Endothelial cell of umbilical vein (primary cell): ENCODE data around the gene ITPKB.

Experiments used
- CTCF ChIP-seq, 2 donors: IDR thresholded peaks; 1 replicate in 1 of 2; 2 replicates in 1 of 2; pipeline ENCODE4 v1.5.1; 2011; ENCODE audit warnings: low read length in 2 of 2, mild to moderate bottlenecking in 2 of 2, moderate library complexity in 2 of 2, control low read depth in 1 of 2, inconsistent platforms in 1 of 2, low read depth in 1 of 2; ENCODE audit not compliant: insufficient read depth in 1 of 2; ENCODE audit errors: extremely low read depth in 1 of 2
- EZH2 ChIP-seq: IDR thresholded peaks from 2 replicates; pipeline ENCODE4 v1.6.1; 2012; ENCODE audit warnings: borderline replicate concordance, low read depth, mild to moderate bottlenecking, moderate library complexity, low read length, inconsistent platforms; ENCODE audit not compliant: severe bottlenecking
- FOS ChIP-seq: IDR thresholded peaks from 2 replicates; pipeline ENCODE4 v1.6.1; 2011; ENCODE audit warnings: mild to moderate bottlenecking, low read length, moderate library complexity, borderline replicate concordance; ENCODE audit not compliant: insufficient read depth
- JUN ChIP-seq: IDR thresholded peaks from 2 replicates; pipeline ENCODE4 v1.6.1; 2011; ENCODE audit warnings: borderline replicate concordance, low read depth; ENCODE audit not compliant: insufficient read length, insufficient read depth
- POLR2A ChIP-seq: IDR thresholded peaks from 2 replicates; pipeline ENCODE4 v1.6.1; 2012; ENCODE audit warnings: low read depth, mild to moderate bottlenecking, control low read depth, low read length
- POLR2AphosphoS5 ChIP-seq: IDR thresholded peaks from 2 replicates; pipeline ENCODE4 v1.6.1; 2012; ENCODE audit warnings: low read depth, mild to moderate bottlenecking, control low read depth, low read length, moderate library complexity; ENCODE audit not compliant: insufficient read depth

- TF ChIP-seq CTCF (IDR thresholded peaks at IDR 0.05; ENCODE audit: extremely low read depth in 1 of 2, insufficient read depth in 1 of 2, low read depth in 1 of 2, low read length in 2 of 2) (no peak), JUN (no peak), POLR2A (no peak), EZH2 (no peak), POLR2AphosphoS5 (no peak), FOS (no peak)
Measured at GRCh38 chr1:226625326-226625725, 113.8 kb downstream of the ITPKB start.
